ENCODE measurements around the gene TMEM130.
"Not testable (repeated sequence)": the region's sequence is repeated elsewhere in the genome, so short reads cannot be mapped to it uniquely, and the experiment has no call there.

The TMEM130 gene

DNA sequence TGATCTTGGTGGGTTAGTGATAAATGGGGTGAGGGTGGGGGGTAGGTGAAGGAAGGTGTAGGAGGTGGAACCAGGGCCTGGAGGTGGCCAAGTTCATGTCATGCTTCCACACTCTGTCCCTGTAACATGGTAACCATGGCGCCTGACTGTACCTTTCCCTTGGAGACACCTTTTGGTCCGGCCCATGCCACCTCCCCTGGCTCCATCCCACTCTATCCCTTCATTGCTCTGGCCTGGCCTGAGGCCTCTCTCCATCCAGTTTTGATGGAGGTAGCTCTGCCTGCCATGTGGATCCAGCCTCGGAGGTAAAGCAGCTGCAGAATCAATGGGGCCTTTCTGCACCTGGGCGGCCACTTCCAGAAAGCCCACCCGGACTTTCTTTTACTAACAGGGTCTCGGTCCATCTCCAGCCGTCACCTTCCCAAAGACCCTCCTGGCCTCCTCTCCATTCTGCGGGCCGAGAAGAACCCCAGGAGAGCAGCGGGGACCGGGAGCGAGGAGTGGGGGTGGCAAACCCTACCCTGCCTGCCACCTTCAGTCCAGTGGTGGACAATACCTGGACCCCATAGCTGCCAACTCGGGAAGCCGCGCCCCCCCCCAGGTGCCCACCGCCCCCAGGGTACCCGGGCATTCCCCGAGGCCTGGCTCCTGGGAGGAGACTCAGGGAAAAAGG is 8.0 kb upstream of the TMEM130 start:
- no peak for DNase-seq (ENCODE audit: low spot score)

DNA sequence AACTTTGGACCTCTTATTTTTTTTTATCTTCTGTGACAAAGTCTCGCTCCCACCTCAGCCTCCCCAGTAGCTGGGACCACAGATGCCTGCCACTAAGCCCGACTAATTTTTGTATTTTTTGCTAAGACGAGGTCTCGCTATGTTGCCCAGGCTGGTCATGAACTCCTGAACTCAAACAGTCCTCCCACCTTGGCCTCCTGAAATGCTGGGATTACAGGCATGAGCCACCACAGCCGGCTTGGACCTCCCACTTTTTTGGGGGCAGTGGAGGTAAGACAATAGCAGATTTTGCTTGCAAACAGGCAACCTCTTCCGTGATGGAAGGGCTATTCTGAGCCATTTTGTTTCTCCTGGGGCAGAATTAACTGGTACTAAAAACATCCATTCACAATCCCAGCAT is 7.3 kb upstream of the TMEM130 start:
- no peak for DNase-seq (ENCODE audit: low spot score)

DNA sequence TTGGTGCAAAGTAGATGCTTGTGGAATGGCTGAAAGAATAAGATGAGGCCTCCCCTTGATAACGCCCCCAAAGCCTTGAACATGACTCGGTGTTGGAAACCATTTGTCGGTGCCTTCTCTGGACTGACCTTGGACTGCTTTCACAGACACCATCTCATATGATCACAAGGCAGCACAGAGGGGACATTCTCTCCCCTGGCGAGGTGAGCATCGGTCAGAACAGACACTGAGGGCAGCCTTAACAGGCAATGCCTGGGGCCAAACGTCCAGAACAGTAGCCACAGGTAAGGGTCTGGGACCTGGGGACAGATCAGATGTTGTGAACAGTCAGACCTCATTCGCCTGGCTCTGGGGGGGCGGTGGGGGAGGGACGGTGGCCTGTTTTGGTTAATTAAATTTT is 5.7 kb upstream of the TMEM130 start:
- DNase-seq (ENCODE audit: low spot score) = no peak

DNA sequence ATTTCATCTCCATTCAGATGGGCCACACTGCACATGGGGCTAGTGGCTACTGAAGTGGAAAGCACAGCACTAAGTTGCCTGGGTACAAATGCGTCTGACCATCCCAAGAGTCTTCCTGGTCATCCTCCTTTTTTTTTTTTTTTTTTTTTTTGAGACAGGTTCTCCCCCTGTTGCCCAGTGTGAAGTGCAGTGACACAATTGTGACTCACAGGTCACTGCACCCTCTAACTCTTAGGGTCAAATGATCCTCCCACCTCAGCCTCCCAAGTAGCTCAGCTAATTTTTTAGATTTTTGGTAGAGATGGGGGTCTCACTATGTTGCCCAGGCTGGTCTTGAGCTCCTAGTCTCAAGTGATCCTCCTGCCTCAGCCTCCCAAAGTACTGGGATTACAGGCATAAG is 5.1 kb upstream of the TMEM130 start:
- no peak for DNase-seq (ENCODE audit: low spot score)

DNA sequence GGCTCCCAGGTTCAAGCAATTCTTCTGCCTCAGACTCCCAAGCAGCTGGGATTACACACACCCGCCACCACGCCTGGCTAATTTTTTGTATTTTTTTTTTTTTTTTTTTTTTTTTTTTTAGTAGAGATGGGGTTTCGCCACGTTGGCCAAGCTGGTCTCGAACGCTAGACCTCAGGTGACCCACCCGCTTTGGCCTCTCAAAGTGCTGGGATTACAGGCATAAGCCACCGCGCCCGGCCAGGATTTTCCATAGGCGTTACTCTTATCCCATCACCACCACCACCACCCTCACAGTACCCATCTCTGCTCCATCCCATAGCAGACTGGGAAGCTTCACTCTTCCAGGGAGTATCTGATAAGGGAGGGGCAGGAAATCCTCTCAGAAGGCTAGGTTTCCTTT is 3.8 kb upstream of the TMEM130 start:
- DNase-seq (ENCODE audit: low spot score) = not testable (repeated sequence)

DNA sequence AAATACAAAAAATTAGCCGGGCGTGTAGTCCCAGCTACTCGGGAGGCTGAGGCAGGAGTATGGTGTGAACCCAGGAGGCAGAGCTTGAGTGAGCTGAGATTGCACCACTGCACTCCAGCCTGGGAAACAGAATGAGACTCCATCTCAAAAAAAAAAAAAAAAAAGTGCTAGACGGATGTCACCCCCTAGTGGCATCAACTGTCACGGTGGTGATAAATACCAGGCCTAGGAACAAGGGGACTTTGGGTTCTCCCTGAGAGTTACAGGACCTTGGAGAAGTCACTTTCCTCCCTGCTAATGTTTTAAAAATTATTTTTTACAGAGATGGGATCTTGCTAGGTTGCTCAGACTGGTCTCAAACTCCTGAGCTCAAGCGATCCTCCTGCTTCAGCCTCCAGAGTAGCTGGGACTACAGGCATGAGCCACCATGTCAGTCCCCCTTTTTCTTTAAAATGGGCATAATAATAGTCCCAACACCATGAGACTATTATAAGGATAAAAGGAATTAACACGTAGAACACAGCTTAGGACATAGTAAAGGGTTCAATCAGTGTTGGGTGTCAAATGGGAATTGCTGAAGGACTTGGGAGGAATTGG is 2.6 kb upstream of the TMEM130 start:
- DNase-seq (ENCODE audit: low spot score) = no peak

DNA sequence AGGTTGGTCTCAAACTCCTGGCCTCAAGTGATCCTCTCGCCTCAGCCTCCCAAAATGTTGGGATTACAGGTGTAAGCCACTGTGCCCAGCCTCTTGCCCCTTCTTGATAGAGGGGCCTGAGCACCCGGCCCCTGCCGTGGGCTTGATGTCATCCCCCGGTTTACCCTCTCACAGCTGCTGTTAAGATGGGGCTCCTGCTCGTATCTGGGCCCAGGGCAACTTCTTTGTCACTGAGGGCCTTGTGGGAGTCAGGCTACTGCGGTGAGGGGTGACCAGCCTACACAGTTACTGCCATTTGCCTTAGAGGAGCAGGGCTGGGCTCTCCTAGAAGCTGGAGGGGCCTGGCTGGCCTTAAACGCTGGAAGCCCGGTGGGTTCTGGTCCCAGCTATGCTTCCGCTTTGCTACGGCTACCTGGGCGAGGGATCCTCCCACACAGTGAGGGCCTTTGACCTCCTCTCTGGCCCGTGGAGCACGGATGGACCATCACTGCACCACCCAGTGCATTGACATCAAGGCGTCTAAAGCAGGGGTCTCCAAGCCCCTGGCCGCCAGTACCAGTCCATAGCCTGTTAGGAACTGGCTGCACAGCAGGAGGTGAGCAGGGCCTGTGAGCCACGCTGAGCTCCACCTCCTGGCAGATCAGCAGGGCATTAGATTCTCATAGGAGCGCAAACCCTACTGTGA is 1.1 kb upstream of the TMEM130 start:
- DNase-seq (ENCODE audit: low spot score) = no peak

DNA sequence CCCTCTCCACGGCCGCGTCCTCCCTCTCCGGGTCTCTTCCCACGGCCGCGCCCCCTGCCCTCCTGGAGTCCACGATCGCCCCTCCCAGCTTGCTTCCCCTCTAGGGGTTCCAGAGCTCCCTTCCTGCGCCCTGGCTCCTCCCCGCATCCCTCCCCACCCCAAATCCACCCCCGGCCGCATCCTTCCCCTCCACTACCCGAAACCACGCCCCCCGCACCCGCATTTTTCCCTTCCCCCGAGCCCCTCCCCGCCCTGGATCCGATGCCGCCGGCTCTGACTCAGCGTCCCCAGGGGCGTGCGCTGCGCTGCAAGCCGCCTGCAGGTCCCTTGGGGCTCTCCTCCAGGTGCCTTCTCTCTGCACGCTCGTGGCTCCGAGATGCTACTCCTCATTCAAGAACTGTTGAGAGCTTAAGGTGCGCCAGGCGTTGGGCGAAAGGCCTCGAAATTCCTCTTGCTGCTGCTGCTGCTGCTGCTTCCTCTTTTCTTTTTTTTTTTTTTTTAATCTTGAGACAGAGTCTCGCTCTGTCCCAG is 372 bp upstream of the TMEM130 start:
- DNase-seq (ENCODE audit: low spot score) = no peak

DNA sequence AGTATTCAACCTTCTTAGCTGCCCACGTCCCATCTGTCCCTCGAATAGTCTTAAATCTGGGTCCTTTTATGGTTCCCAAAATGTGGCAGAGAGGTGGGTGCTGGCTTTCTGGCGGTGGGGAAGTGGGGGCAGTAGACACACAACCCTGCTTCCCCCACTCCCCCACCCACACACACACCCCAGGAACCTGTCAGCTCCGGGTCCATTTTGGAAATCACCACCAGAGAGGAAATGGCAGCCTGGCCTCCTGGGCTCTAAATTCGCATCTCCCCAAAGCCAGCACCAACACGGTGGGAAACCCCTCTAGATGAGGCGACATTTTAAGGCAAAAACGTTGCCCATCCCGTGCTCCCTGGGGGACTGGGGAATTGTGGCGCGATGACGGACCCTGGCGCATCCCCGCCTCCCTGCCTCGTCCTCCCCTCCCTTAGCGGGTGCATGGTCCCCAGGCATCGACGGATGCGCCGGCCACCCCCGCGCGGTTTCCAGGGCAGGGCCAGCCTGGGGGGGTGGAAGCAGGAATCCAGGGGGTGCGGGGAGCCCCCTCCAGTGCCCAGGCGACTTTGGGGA is 702 bp downstream of the TMEM130 start:
- DNase-seq (ENCODE audit: low spot score) = no peak

DNA sequence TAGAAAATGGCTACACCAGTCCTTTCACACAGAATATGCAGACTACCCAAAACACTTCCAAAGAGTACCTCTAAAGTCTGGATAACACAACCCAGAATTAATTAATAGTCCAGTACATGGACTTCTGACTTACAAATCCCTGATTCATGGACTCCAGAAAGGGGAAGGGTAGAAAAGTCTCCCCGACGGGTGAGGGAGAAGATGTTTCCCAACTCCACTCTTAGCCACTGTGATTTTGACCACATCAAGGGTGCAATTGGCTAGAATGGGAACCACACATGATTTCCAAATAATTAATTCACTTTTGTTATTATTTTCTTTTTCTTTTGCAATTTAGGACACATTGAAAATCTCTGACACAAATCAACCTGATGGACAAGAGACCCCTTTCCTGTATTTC is 1.4 kb downstream of the TMEM130 start:
- DNase-seq (ENCODE audit: low spot score) = no peak

DNA sequence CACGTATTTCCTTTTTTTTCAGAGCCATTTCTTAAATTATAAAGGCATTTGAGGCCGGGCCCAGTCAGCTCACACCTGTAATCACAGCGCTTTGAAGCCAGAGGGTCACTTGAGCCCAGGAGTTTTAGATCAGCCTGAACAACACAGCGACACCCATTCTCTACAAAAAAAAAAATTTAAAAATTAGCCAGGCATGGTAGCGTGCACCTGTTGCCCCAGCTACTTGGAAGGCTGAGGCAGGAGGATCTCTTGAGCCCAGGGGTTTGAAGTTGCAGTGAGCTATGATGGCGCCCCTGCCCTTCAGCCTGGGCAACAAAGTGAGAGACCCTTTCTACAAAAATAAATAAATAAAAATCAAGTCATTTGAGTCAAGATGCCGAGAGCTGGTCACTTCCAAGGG is 3.0 kb downstream of the TMEM130 start:
- DNase-seq (ENCODE audit: low spot score) = no peak

DNA sequence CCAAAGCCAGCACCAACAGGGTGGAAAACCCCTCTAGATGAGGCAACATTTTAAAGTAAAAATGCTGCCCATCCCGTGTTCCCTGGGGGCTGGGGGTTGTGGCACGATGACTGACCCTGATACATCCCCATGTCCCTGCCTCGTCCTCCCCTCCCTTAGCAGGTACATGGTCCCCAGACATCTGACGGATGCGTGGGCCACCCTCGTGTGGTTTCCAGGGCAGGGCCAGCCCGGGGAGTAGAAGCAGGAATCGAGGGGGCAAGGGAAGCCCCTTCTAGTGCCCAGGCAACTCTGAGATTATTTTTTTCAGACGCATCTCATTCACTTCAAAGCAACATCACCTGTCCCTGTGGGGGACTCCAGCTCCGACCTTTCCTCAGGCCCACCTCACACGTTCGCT is 3.5 kb downstream of the TMEM130 start:
- no peak for DNase-seq (ENCODE audit: low spot score)

DNA sequence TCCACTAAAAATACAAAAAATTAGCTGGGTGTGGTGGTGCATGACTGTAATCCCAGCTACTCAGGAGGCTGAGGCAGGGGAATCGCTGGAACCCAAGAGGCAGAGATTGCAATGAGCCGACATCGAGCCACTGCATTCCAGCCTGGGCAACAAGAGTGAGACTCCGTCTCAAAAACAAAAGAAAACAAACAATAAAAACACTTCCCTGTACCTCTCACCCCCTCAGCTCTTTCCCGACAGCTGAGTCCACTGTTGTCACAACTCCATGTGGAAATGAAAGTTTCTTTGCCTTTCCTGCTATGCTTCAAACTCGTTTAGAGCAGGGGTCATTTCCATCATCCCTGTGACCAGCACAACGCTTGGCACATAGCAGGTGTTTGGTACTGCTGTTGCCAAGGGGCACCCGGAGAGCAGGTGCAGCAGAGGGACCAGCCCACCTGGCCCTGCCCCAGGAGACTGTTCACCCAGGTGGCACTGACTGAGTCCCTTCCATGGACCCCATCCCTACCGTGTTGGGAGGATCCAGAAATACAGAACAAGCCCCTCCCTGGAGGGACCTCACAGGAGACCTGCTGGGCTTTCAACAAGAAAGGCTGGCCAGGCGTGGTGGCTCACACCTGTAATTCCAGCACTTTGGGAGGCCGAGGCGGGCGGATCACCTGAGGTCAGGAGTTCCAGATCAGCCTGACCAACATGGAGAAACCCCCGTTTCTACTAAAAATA is 4.9 kb downstream of the TMEM130 start:
- DNase-seq (ENCODE audit: low spot score) = no peak

DNA sequence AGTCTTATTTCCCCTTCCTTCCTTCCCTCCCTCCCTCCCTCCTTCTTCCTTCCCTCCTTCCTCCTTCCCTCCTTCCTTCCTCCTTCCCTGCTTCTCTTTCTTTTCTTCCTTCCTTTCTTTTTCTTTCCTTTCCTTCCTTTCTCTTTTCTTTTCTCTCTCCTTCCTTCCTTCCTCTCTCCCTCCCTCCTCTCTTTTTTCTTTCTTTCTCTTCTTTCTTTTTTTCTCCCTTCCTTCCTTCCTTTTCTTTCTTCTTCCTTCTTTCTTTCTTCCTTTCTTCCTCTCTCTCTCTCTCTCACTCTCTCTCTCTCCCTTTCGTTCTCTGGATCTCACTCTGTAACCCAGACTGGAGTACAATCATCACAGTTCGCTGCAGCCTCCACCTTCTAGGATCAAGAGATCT is 6.2 kb downstream of the TMEM130 start:
- no peak for DNase-seq (ENCODE audit: low spot score)

DNA sequence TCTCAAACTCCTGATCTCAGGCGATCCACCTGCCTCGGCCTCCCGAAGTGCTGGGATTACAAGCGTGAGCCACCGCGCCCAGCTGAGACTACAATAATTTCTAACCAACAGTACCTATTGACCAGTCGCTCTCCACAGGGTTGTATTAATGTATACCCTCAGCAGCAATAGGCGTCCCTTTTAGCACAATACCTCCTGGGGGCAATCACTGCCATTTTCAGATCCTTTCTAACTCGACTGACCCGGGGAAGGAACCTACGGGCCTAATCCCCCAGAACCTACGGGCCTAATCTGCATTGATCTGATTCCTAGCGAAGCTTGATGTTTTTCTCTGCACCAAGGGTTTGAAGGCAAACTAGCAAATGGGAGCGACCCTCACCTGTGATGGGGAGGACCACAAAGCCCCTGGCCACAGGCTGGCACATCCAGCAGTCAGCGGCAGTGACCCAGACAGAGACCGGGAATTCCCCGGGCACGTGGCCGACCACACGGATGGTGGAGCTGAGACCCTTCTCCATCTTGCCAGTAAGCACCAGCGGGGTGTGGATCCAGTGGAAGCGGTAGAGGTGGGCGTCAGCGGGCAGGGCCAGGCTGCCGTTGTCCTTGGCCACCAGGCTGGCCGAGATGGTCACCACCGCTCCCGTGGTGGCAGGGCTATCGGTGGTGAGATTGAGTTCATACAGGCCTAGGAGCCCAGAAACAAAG is 6.9 kb downstream of the TMEM130 start:
- no peak for DNase-seq (ENCODE audit: low spot score)

DNA sequence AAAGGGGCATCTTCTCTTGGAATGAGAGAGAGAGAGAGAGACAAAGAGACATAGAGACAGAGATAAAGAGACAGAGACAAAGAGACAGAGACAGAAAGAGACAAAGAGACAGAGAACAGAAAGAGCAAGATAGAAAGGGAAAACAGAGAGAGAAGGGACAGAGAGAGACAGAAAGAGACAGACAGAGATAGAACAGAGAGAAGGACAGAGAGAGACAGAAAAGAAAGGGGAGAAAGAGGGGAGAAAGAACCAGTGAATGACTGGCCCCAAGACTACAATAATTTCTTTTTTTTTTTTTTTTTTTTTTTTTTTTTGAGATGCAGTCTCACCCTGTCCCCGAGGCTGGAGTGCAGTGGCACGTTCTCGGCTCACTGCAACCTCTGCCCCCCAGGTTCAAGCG is 7.6 kb downstream of the TMEM130 start:
- no peak for DNase-seq (ENCODE audit: low spot score)

DNA sequence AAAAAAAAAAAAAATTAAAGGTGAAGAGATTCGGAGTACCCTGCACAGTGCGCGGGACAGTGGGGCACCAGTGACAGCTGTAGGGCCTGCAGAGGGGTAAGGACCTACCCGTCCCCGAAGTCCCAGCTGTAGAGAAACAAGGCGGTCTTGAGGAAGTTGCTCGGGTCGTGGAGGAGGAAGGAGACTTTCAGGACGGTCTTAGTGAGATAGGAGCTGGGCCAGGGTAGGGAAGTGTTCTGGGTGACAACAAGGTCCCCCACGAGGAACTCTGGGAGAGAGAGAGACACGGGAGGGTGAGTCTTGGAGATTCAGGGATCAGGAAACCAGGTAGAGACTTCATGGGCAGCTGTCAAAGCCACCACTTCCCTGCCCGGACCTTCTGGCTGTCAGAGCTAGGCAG is 9.7 kb downstream of the TMEM130 start:
- DNase-seq (ENCODE audit: low spot score) = no peak

DNA sequence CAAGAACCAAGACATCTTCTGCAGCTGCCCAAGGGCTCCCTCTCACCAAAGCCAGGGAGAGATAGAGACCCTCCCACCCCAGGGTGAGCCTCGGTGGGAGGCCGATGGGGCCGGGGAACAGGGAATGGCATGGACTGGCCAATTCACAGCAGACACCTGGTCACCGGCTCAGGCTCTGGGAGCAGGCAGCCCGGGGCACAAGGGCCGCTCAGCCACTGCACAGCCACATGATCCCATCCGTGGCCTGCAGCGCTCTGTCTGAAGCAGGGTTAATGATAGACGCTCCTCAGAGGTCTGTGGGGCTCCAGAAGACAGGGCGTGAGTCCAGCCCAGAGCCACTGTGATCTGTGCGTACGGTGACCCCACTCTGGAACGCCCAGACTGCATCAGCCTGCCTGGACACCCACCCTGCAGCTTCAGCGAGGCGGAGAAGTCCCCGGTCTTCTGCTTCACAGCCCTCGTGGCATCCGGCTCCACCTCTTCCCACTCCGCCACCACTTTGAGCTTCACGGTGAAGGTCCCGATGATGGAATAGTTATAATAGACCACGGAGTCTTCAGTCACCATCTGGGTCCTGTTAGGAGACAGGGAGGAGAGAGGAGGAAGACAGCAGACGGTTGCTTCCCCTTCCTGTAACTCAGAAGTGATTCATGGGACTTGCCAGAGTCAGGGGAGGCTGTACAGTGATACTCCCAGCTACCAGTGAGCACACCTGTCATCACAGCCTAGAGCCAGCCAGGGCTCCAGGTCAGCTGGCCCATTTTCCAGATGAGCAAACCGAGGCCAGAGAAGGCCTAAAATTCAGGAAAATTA is 14.0 kb downstream of the TMEM130 start:
- no peak for DNase-seq (ENCODE audit: low spot score)

DNA sequence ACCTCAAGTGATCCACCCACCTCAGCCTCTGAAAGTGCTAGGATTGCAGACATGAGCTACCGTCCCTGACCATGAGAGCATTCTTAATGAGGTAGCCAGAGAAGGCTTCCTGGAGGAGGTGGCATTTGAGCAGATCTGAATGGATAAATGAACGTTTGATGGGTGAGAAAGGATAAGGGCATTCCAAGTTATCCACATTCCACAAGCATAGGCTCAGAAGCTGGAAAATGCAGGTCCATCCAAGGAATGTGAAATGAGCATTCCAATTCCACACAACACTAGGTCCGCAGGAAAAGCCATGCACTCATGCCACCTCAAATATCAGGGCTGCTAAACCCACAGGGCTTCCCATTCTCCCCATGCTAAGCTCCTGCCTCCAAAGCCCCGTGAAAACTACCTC is 17.0 kb downstream of the TMEM130 start:
- no peak for DNase-seq (ENCODE audit: low spot score)

DNA sequence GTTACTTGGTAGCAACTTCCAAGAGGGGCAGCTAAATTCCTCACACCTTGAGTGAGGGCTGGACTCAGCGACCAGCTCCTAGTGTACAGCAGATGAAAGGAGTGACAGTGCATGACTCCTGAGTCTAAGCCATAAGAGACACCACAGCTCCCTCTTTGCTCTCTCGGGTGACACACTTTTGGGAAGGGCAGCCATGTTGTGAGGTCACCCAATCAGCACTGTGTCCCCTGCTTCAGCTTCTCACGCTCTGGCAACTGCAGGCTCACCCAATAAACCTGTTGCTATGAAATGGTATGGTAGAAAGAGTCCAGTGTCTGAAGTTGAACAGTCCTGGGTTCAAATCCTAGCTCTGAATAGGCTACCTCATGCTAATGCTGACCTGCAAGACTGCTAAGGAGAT is 20.9 kb downstream of the TMEM130 start:
- DNase-seq (ENCODE audit: low spot score) = no peak

DNA sequence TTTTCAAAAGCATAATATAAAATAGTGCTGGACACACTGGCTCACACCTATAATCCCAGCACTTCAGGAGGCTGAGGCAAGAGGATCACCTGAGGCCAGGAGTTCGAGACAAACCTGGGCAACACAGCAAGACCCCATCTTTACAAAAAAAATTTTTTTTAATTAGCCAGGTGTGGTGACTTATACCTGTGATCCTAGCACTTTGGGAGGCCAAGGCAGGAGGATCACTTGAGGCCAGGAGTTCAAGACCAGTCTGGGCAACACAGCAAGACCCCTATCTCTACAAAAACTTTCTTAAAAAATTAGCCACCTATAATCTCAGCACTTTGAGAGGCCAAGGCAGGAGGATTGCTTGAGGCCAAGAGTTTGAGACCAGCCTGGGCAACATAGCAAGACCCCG is 27.3 kb downstream of the TMEM130 start:
- not testable (repeated sequence) for DNase-seq (ENCODE audit: low spot score)
